Adrenal gland (tissue), 12 donors: Measurements from ENCODE around the gene EPN3. TPM values are rescaled to one million over a fixed set of nuclear protein-coding genes. Genes with fewer than 3 reads are reported as not detected.

ENCODE experiments used
- DNase-seq, 7 donors: peaks; one replicate each; pipeline ENCODE4 v3.0.0-alpha.2; 2019 to 2020
- H3K27ac ChIP-seq, 5 donors: fragments of 200-600 bp; sonication (generic) in 4 of 5; 1 replicate in 3 of 5; 2 replicates in 2 of 5; pipeline versions ENCODE4 v1.5.1 to v1.8.0; 2016 to 2020; ENCODE audit warnings: mild to moderate bottlenecking in 1 of 5
- H3K27me3 ChIP-seq: fragments of 200-600 bp; 2 replicates; pipeline ENCODE4 v1.8.0; 2021
- H3K36me3 ChIP-seq, 2 donors: fragments of 200-600 bp; replicated peaks in 1 of 2; 1 replicate in 1 of 2; 2 replicates in 1 of 2; pipeline versions ENCODE4 v1.5.1 to v1.8.0; 2018 to 2022
- H3K4me1 ChIP-seq, 2 donors: fragments of 200-600 bp; replicated peaks in 1 of 2; 1 replicate in 1 of 2; 2 replicates in 1 of 2; pipeline versions ENCODE4 v1.5.1 to v1.8.0; 2018 to 2021
- H3K4me3 ChIP-seq, 4 donors: fragments of 200-600 bp; sonication (generic) in 3 of 4; one replicate each; pipeline ENCODE4 v1.5.1; 2016 to 2018
- H3K9me3 ChIP-seq, 3 donors: fragments of 200-600 bp; sonication (generic) in 1 of 3; replicated peaks in 1 of 3; 1 replicate in 2 of 3; 2 replicates in 1 of 3; pipeline versions ENCODE4 v1.5.1 to v1.8.0; 2016 to 2021
- CTCF ChIP-seq, 6 experiments: fragments of 450-650 bp in 4 of 6; fragments of 200-600 bp in 2 of 6; sonication (generic) in 1 of 6; IDR thresholded peaks; 1 replicate in 5 of 6; 2 replicates in 1 of 6; pipeline versions ENCODE4 v1.5.1 to v1.8.0; 2016 to 2021; ENCODE audit warnings: antibody characterized with exemption in 6 of 6, mild to moderate bottlenecking in 2 of 6, moderate library complexity in 1 of 6
- POLR2A ChIP-seq, 2 donors: fragments of 450-650 bp; IDR thresholded peaks; one replicate each; pipeline ENCODE4 v1.6.1; 2017; ENCODE audit warnings: antibody characterized with exemption in 2 of 2, mild to moderate bottlenecking in 2 of 2, moderate library complexity in 1 of 2
- WGBS, 4 donors: extraction: QIAGEN DNeasy Blood & Tissue Kit in 2 of 4; methylation state at CpG; one replicate each; pipeline versions ENCODE4 v1.1.5 to v1.1.7; 2013 to 2017; 5-methylcytosine and 5-hydroxymethylcytosine counted together
- intact Hi-C, 2 donors: fragments of 100-400 bp; cut with DNase I; formaldehyde crosslinking; loops; one replicate each; pipeline versions ENCODE4 v1.14.1 to v1.15.0; 2022 to 2023
- polyA plus RNA-seq, 3 donors: library from polyadenylated mRNA; stranded (reverse); fragments of 200-250 nt in 2 of 3; fragments of 350-450 nt in 1 of 3; fragmentation: Illumina TruSeq in 1 of 3; extraction: RNeasy Lipid Tissue Mini Kit (QIAGEN cat#74804) in 1 of 3; gene quantifications; one replicate each; pipeline ENCODE4 v1.2.3, GENCODE V29; 2013 to 2014
- total RNA-seq, 9 donors: library from RNA; depleted of rRNA in 4 of 9; stranded (reverse); fragments of >200 nt in 4 of 9; fragments of 120-200 nt in 1 of 9; fragmentation: NEBNext Ultra II Directional in 1 of 9; extraction: Animal tissue kit (Norgen Biotek cat#: 25700) in 1 of 9; gene quantifications; one replicate each; pipeline versions ENCODE4 v1.1.0 to v1.2.4, GENCODE V29; 2013 to 2023
- donor health status: healthy with polysubstance abuse.
- donor health status: Bipolar disorder and iron deficiency.
- donor health status: DM: yes; HTN: yes; CAD: no.
- donor health status: DM: no; HTN: no; CAD: no.
- donor health status: DM: no; HTN: no; CAD: no.
- donor health status: DM: yes; HTN: yes; CAD: no.

The EPN3 gene
- total and polyA plus RNA-seq, 12 donors, result 1.2 to 96.1 (median 27.9) TPM

- Histone ChIP-seq H3K27ac (no peak overlapping the region), H3K9me3 (no peaks in the 10 kb centered on the region), H3K36me3 (no peaks in the 10 kb centered on the region), H3K4me3 (no peak overlapping the region), H3K4me1 (peaks cover 11 to 13% of the 10 kb centered on the region in 2 donors), H3K27me3 (no peaks in the 10 kb centered on the region)
- TF ChIP-seq POLR2A (IDR thresholded peaks at IDR 0.05) (no peak), CTCF (IDR thresholded peaks at IDR 0.05) (no peak)
- no peak for DNase-seq
- intact Hi-C loops, result no loop called here
- 78 to 91% (median 87%) methylated on average over 5 to 9 of the region's 9 CpGs for WGBS, 4 donors
Observed at GRCh38 chr17:50587571-50587970, 55.0 kb downstream of the EPN3 start.

- Histone ChIP-seq H3K4me1 (peaks cover 11 to 13% of the 10 kb centered on the region in 2 donors), H3K27me3 (no peaks in the 10 kb centered on the region), H3K9me3 (no peaks in the 10 kb centered on the region), H3K27ac (peak overlapping the region in 3 of 5 donors; percentile 28 to 78 (median 66)), H3K36me3 (no peaks in the 10 kb centered on the region), H3K4me3 (no peak overlapping the region)
- 56 to 75% (median 60%) methylated on average over 8 to 18 of the region's 18 CpGs for WGBS, 4 donors
- intact Hi-C loops, result no loop called here
- peak in 5 of 7 donors; percentile 38 to 62 (median 49) for DNase-seq
- TF ChIP-seq CTCF (IDR thresholded peaks at IDR 0.05) (no peak), POLR2A (IDR thresholded peaks at IDR 0.05) (no peak)
Observed at GRCh38 chr17:50588391-50589049, 56.0 kb downstream of the EPN3 start.

- no peaks in the 10 kb centered on the region for H3K27me3 ChIP-seq
- intact Hi-C loops, result no loop called here
- peak; percentile 40 to 79 (median 71) for DNase-seq
- no peak overlapping the region for H3K4me3 ChIP-seq
- TF ChIP-seq CTCF (IDR thresholded peaks at IDR 0.05) (no peak), POLR2A (IDR thresholded peaks at IDR 0.05) (peak in 1 of 2 donors; percentile 18)
- no peaks in the 10 kb centered on the region for H3K9me3 ChIP-seq
- no peaks in the 10 kb centered on the region for H3K36me3 ChIP-seq
- peak overlapping the region in 4 of 5 donors; percentile 11 to 78 (median 47) for H3K27ac ChIP-seq
- peaks cover 11 to 13% of the 10 kb centered on the region in 2 donors for H3K4me1 ChIP-seq
- WGBS, 4 donors, result 27 to 41% (median 33%) methylated on average over 10 of the region's 10 CpGs
Observed at GRCh38 chr17:50589095-50589705, 56.7 kb downstream of the EPN3 start.

- peaks cover 11 to 13% of the 10 kb centered on the region in 2 donors for H3K4me1 ChIP-seq
- H3K27me3 ChIP-seq, result no peaks in the 10 kb centered on the region
- intact Hi-C loops, result no loop called here
- DNase-seq, result no peak
- WGBS, 4 donors, result 91 to 98% (median 93%) methylated on average over 8 to 24 of the region's 24 CpGs
- no peaks in the 10 kb centered on the region for H3K36me3 ChIP-seq
- no peak overlapping the region for H3K27ac ChIP-seq
- no peak overlapping the region for H3K4me3 ChIP-seq
- no peaks in the 10 kb centered on the region for H3K9me3 ChIP-seq
- TF ChIP-seq CTCF (IDR thresholded peaks at IDR 0.05) (no peak), POLR2A (IDR thresholded peaks at IDR 0.05) (no peak)
Observed at GRCh38 chr17:50590946-50591737, 58.6 kb downstream of the EPN3 start.
